ENCODE data around the gene CCL26. TPM values are rescaled to one million over a fixed set of nuclear protein-coding genes. Genes with fewer than 3 reads are reported as not detected.
A peak's percentile ranks its signal among the peaks of the same experiment; 100 is the strongest.

CCL26 gene
- total and polyA plus RNA-seq, 10 of the 15 experiments (the other 5 are each of a cell fraction or from before 2014, with no cell fraction given), result not detected

DNA sequence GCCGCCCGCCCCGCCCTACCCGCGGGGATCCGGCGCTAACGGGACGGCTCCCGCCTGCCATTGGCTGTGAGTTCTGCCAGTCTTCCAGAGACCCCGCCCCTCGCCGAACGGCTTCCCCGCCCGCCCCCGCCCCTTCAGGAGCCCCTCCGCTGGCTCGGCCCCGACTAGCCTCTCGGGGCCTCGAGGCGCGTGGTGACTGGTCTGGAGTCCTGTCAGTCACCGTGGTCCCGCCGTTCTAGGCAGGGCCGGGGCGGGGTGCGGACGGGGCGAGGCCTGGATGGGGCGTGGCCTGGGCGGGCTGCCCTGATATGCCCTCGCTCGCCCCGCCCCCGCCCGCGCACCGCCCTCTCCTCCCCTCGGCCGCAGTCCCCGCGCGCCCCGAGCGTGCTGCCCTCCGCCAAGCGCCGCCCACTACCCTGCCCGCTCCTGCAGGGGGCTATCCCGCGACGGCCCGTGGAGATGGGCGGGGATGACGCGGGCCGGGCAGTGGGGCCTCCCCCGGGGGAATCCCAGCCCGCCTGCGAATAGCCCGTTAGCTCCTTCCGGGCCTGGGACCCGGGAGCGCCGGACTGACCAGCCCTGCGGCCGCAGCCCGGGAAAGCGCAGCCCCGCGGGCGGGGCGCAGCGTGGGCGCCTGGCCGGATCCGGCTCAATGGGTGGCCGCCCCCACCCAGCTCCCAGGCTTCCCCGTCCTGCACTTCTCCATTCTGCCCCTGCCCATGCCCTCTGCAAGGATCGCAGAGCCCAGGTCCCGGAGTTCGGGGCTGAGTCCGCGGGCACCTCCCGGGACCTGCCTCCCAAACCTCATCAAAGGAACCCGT, 32.8 kb downstream of the CCL26 start (continued):
- TF ChIP-seq, protein P1, sequence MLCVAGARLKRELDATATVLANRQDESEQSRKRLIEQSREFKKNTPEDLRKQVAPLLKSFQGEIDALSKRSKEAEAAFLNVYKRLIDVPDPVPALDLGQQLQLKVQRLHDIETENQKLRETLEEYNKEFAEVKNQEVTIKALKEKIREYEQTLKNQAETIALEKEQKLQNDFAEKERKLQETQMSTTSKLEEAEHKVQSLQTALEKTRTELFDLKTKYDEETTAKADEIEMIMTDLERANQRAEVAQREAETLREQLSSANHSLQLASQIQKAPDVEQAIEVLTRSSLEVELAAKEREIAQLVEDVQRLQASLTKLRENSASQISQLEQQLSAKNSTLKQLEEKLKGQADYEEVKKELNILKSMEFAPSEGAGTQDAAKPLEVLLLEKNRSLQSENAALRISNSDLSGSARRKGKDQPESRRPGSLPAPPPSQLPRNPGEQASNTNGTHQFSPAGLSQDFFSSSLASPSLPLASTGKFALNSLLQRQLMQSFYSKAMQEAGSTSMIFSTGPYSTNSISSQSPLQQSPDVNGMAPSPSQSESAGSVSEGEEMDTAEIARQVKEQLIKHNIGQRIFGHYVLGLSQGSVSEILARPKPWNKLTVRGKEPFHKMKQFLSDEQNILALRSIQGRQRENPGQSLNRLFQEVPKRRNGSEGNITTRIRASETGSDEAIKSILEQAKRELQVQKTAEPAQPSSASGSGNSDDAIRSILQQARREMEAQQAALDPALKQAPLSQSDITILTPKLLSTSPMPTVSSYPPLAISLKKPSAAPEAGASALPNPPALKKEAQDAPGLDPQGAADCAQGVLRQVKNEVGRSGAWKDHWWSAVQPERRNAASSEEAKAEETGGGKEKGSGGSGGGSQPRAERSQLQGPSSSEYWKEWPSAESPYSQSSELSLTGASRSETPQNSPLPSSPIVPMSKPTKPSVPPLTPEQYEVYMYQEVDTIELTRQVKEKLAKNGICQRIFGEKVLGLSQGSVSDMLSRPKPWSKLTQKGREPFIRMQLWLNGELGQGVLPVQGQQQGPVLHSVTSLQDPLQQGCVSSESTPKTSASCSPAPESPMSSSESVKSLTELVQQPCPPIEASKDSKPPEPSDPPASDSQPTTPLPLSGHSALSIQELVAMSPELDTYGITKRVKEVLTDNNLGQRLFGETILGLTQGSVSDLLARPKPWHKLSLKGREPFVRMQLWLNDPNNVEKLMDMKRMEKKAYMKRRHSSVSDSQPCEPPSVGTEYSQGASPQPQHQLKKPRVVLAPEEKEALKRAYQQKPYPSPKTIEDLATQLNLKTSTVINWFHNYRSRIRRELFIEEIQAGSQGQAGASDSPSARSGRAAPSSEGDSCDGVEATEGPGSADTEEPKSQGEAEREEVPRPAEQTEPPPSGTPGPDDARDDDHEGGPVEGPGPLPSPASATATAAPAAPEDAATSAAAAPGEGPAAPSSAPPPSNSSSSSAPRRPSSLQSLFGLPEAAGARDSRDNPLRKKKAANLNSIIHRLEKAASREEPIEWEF (IDR thresholded peaks at IDR 0.05; ENCODE audit: insufficient replicate concordance, low read depth, low read length), result no peak
- no peak for TF ChIP-seq NFXL1 (IDR thresholded peaks at IDR 0.05; ENCODE audit: borderline replicate concordance)
- no peak for TF ChIP-seq CBX3 (IDR thresholded peaks at IDR 0.05; ENCODE audit: borderline replicate concordance, low read depth)
- TF ChIP-seq EZH2 (IDR thresholded peaks at IDR 0.05; ENCODE audit: borderline replicate concordance, control insufficient read depth, low read depth, low read length), result no peak
- TF ChIP-seq SMC3 (IDR thresholded peaks at IDR 0.05; ENCODE audit: borderline replicate concordance, low read length), result no peak
- TF ChIP-seq, protein P2, sequence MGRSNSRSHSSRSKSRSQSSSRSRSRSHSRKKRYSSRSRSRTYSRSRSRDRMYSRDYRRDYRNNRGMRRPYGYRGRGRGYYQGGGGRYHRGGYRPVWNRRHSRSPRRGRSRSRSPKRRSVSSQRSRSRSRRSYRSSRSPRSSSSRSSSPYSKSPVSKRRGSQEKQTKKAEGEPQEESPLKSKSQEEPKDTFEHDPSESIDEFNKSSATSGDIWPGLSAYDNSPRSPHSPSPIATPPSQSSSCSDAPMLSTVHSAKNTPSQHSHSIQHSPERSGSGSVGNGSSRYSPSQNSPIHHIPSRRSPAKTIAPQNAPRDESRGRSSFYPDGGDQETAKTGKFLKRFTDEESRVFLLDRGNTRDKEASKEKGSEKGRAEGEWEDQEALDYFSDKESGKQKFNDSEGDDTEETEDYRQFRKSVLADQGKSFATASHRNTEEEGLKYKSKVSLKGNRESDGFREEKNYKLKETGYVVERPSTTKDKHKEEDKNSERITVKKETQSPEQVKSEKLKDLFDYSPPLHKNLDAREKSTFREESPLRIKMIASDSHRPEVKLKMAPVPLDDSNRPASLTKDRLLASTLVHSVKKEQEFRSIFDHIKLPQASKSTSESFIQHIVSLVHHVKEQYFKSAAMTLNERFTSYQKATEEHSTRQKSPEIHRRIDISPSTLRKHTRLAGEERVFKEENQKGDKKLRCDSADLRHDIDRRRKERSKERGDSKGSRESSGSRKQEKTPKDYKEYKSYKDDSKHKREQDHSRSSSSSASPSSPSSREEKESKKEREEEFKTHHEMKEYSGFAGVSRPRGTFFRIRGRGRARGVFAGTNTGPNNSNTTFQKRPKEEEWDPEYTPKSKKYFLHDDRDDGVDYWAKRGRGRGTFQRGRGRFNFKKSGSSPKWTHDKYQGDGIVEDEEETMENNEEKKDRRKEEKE (IDR thresholded peaks at IDR 0.05), result no peak
- peak; percentile 91 for TF ChIP-seq RELA (IDR thresholded peaks at IDR 0.05; ENCODE audit: borderline replicate concordance, partially characterized antibody)
- TF ChIP-seq MTA2 (IDR thresholded peaks at IDR 0.05; ENCODE audit: low read depth), result no peak
- no peak for TF ChIP-seq CBX5 (IDR thresholded peaks at IDR 0.05; ENCODE audit: low read depth)
- no peak for TF ChIP-seq MYC (IDR thresholded peaks at IDR 0.05; ENCODE audit: insufficient read depth, insufficient read length, insufficient replicate concordance, low read length, severe bottlenecking)
- TF ChIP-seq YY1 (IDR thresholded peaks at IDR 0.05; ENCODE audit: low read depth, low read length), result peak; percentile 18; the same call in 1 of the 2 replicates
- TF ChIP-seq, protein P3, sequence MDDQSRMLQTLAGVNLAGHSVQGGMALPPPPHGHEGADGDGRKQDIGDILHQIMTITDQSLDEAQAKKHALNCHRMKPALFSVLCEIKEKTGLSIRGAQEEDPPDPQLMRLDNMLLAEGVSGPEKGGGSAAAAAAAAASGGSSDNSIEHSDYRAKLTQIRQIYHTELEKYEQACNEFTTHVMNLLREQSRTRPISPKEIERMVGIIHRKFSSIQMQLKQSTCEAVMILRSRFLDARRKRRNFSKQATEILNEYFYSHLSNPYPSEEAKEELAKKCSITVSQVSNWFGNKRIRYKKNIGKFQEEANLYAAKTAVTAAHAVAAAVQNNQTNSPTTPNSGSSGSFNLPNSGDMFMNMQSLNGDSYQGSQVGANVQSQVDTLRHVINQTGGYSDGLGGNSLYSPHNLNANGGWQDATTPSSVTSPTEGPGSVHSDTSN (IDR thresholded peaks at IDR 0.05; ENCODE audit: insufficient replicate concordance, low read depth, low read length), result peak; percentile 95
- TF ChIP-seq, protein P4, sequence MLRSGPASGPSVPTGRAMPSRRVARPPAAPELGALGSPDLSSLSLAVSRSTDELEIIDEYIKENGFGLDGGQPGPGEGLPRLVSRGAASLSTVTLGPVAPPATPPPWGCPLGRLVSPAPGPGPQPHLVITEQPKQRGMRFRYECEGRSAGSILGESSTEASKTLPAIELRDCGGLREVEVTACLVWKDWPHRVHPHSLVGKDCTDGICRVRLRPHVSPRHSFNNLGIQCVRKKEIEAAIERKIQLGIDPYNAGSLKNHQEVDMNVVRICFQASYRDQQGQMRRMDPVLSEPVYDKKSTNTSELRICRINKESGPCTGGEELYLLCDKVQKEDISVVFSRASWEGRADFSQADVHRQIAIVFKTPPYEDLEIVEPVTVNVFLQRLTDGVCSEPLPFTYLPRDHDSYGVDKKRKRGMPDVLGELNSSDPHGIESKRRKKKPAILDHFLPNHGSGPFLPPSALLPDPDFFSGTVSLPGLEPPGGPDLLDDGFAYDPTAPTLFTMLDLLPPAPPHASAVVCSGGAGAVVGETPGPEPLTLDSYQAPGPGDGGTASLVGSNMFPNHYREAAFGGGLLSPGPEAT (IDR thresholded peaks at IDR 0.05; ENCODE audit: low read depth), result peak; percentile 48; the same call in 1 of the 2 replicates
- TF ChIP-seq TCF3 (IDR thresholded peaks at IDR 0.05; ENCODE audit: borderline replicate concordance, insufficient read depth, low read depth, low read length), result no peak
- TF ChIP-seq LARP7 (IDR thresholded peaks at IDR 0.05), result peak; percentile 96
- TF ChIP-seq POLR2AphosphoS2 (IDR thresholded peaks at IDR 0.05; ENCODE audit: low read depth, low read length), result no peak
- TF ChIP-seq ZSCAN29 (IDR thresholded peaks at IDR 0.05), result peak; percentile 58
- TF ChIP-seq JUND (IDR thresholded peaks at IDR 0.05; ENCODE audit: low read depth, low read length), result no peak

Data from GM12878 (cell line).